Ramos (cell line): Measurements from ENCODE around the gene CYP4B1.

ENCODE experiments used
- in situ Hi-C: fragments of 300-500 bp; cut with MboI; formaldehyde crosslinking; loops from one replicate; pipeline ENCODE4 v1.14.3; 2022; ENCODE audit warnings: low sequenced_read_pairs; ENCODE audit not compliant: unreplicated experiment

CYP4B1 gene

GRCh38 chr1:46790446-46791101 lies 8.3 kb upstream of the CYP4B1 start:
- in situ Hi-C loops = no loop called here

- in situ Hi-C loops = no loop called here
These were observed 5.7 kb upstream of the CYP4B1 start for GRCh38 chr1:46793126-46793525.

DNA sequence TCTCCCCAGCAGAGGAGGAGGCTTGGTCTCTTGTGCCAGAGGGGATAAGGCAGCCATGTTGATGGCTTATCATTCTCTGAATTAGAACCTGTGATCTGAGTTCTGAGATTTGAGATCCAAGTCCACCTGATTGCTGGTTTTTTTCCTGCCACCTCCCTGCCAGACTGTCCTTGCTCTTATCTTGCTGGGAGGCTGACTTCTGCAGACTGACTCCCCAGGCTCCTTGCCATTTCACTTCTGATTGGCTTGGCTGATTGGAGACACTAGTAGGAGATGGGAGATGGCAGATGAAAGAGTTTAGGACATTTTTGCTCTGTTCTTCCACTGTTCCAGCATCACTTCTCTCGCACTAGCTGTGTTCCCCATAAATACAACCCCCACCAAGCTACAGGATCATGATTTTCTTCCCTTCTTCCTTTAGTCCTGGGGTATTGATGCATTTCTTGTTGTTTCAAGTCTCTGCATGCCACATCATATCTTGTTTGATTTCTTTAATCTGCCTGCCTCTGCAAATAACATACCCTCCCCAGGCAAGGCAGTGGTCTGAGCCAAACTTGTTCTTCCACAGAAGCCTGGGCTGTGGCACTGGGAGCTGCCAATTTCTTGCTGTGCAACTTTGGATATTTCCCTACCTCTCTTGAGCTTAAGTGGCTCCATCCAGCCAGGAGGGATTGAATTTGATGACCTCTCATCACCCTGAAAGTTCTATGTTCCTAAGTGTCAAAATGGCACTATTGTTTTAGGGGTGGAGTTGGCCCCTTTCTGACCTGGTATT lies 963 bp upstream of the CYP4B1 start:
- in situ Hi-C loops = no loop called here

DNA sequence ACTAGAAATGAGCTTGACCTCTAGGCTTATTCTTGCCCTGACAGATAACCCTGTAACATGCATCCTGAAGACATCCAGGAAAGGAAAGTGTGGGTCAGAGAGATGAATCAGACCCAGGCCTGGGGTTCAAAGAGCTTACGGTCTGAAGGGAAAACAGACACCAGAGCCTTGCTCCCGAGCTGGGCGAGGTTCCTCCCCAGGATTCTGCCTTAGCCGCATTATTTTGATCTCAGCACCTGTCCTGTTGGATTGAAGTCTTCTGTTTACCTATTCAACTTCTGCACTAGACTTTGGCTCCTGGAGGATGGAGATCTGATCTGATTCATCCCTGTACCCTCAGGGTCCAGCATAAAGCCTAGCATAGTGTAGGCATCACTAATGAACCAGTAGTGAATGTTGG lies 1.9 kb downstream of the CYP4B1 start:
- in situ Hi-C loops = no loop called here

- in situ Hi-C loops = no loop called here
These were observed 2.6 kb downstream of the CYP4B1 start for GRCh38 chr1:46801323-46802055.

- in situ Hi-C loops = no loop called here
These were observed 3.2 kb downstream of the CYP4B1 start for GRCh38 chr1:46802081-46802480.

GRCh38 chr1:46802901-46803574 lies 4.2 kb downstream of the CYP4B1 start:
- in situ Hi-C loops = no loop called here

GRCh38 chr1:46804027-46804889 lies 5.4 kb downstream of the CYP4B1 start:
- in situ Hi-C loops = no loop called here

- in situ Hi-C loops = no loop called here
These were observed 6.1 kb downstream of the CYP4B1 start for GRCh38 chr1:46804926-46805325.

DNA sequence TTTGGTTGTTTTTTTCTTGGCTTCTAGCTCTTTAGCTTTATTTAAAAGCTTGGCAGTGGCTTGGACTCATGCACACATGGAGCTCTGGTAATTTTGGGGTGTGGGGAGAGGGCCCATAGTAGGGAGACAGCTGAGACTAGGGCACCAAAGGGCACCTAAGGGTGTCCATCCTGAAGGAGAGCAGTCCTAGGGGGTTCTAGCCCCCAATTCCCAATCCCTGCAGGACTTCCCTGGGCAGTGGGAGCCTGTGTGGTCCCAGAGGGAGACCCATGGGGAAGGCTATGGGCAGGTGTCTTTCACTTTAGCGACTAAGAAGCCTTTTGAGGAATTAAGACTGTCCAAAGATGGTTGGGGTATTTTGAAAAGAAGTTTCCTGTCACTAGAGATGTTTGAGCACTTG lies 6.9 kb downstream of the CYP4B1 start:
- in situ Hi-C loops = no loop called here

- in situ Hi-C loops = no loop called here
These were observed 7.6 kb downstream of the CYP4B1 start for GRCh38 chr1:46806196-46807020.

- in situ Hi-C loops = no loop called here
These were observed 8.5 kb downstream of the CYP4B1 start for GRCh38 chr1:46807046-46807972.

DNA sequence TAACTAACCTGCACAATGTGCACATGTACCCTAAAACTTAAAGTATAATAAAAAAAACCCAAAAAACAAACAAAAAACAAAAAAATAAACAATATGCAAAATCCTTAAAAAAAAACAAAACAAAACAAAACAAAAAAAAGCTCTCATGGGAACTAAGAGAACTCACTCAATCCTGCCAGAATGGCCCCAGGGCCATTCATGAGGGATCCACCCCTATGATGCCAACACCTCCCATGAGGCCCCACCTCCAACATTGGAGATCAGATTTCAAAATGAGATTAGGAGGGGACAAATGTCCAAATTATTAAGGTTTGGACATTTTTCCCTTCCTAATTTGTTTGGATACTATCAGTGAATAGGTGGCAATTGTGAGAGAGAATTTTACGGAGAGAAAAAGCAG lies 10.2 kb downstream of the CYP4B1 start:
- in situ Hi-C loops = no loop called here

- in situ Hi-C loops = no loop called here
These were observed 11.1 kb downstream of the CYP4B1 start for GRCh38 chr1:46809904-46810303.

GRCh38 chr1:46810596-46810995 lies 11.8 kb downstream of the CYP4B1 start:
- in situ Hi-C loops = no loop called here

DNA sequence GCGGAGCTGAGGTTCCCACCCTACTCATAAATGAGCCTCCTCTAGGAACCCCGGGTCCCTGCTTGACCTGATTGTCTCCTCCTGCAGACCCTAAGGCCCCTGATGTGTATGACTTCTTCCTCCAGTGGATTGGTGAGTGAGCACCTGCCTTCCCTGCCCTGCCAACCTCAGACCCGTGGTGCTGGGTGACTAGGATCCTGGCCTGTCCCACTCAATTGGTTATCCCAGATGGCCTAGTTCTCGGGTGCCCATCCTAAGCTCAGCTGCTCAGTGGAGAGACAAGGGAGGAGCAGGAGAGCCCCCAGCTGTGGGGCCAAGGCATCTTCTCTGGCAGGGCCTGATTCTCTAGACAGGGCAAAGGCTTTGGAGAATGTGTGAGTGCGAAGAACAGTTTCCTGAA lies 12.2 kb downstream of the CYP4B1 start:
- in situ Hi-C loops = no loop called here

GRCh38 chr1:46812065-46812963 lies 13.5 kb downstream of the CYP4B1 start:
- in situ Hi-C loops = no loop called here
